Measurements from ENCODE around the gene GPT2. TPM values are rescaled to one million over a fixed set of nuclear protein-coding genes. Genes with fewer than 3 reads are reported as not detected.
A peak's percentile ranks its signal among the peaks of the same experiment; 100 is the strongest.

Gene GPT2
- total RNA-seq, 1 donor from 2014 or later, result 12.9 TPM

- peaks cover 3% of the 10 kb centered on the region for H3K36me3 Mint-ChIP-seq (ENCODE audit: low read depth)
- peak overlapping the region; percentile 31 for H3K27ac Mint-ChIP-seq
- no peak overlapping the region for H3K4me3 Mint-ChIP-seq (ENCODE audit: low read depth)
- intact Hi-C loops (cut with micrococcal nuclease), result no loop called here
- no peaks in the 10 kb centered on the region for H3K9me3 Mint-ChIP-seq
- DNase-seq (ENCODE audit: low spot score), result no peak
- H3K4me1 Mint-ChIP-seq (ENCODE audit: low read depth), result peaks cover 12% of the 10 kb centered on the region
- no peaks in the 10 kb centered on the region for H3K27me3 Mint-ChIP-seq (ENCODE audit: low read depth)
These were observed 23.1 kb downstream of the GPT2 start for GRCh38 chr16:46907061-46907774.

- intact Hi-C loops (cut with micrococcal nuclease), result loop anchor here (1.0 to 2.0 kb wide), 2 partner anchors 54 to 236 kb away; no protein-coding TSS in a partner anchor
- Mint-ChIP-seq H3K4me3 (ENCODE audit: low read depth) (no peak overlapping the region), H3K4me1 (ENCODE audit: low read depth) (peaks cover 12% of the 10 kb centered on the region), H3K36me3 (ENCODE audit: low read depth) (peaks cover 3% of the 10 kb centered on the region), H3K27ac (no peak overlapping the region), H3K27me3 (ENCODE audit: low read depth) (no peaks in the 10 kb centered on the region), H3K9me3 (no peaks in the 10 kb centered on the region)
- DNase-seq (ENCODE audit: low spot score), result peak; percentile 20
These were observed 24.6 kb downstream of the GPT2 start for GRCh38 chr16:46908540-46909372.

- Mint-ChIP-seq H3K9me3 (no peaks in the 10 kb centered on the region), H3K4me1 (ENCODE audit: low read depth) (peaks cover 12% of the 10 kb centered on the region), H3K27me3 (ENCODE audit: low read depth) (no peaks in the 10 kb centered on the region), H3K27ac (peak overlapping the region; percentile 26), H3K4me3 (ENCODE audit: low read depth) (no peak overlapping the region), H3K36me3 (ENCODE audit: low read depth) (peaks cover 12% of the 10 kb centered on the region)
- DNase-seq (ENCODE audit: low spot score), result no peak
- intact Hi-C loops (cut with micrococcal nuclease), result no loop called here
These were observed 26.9 kb downstream of the GPT2 start for GRCh38 chr16:46911038-46911437.

GRCh38 chr16:46911650-46912049, 27.5 kb downstream of the GPT2 start:
- Mint-ChIP-seq H3K4me1 (ENCODE audit: low read depth) (peaks cover 12% of the 10 kb centered on the region), H3K9me3 (no peaks in the 10 kb centered on the region), H3K27me3 (ENCODE audit: low read depth) (no peaks in the 10 kb centered on the region), H3K36me3 (ENCODE audit: low read depth) (peaks cover 12% of the 10 kb centered on the region), H3K4me3 (ENCODE audit: low read depth) (no peak overlapping the region), H3K27ac (no peak overlapping the region)
- intact Hi-C loops (cut with micrococcal nuclease), result no loop called here
- no peak for DNase-seq (ENCODE audit: low spot score)

- Mint-ChIP-seq H3K9me3 (no peaks in the 10 kb centered on the region), H3K36me3 (ENCODE audit: low read depth) (peaks cover 12% of the 10 kb centered on the region), H3K4me1 (ENCODE audit: low read depth) (peaks cover 6% of the 10 kb centered on the region), H3K4me3 (ENCODE audit: low read depth) (no peak overlapping the region), H3K27ac (no peak overlapping the region), H3K27me3 (ENCODE audit: low read depth) (no peaks in the 10 kb centered on the region)
- intact Hi-C loops (cut with micrococcal nuclease), result no loop called here
- no peak for DNase-seq (ENCODE audit: low spot score)
These were observed 30.5 kb downstream of the GPT2 start for GRCh38 chr16:46914556-46915201.

- Mint-ChIP-seq H3K36me3 (ENCODE audit: low read depth) (peaks cover 12% of the 10 kb centered on the region), H3K4me3 (ENCODE audit: low read depth) (no peak overlapping the region), H3K4me1 (ENCODE audit: low read depth) (peaks cover 6% of the 10 kb centered on the region), H3K9me3 (no peaks in the 10 kb centered on the region), H3K27ac (no peak overlapping the region), H3K27me3 (ENCODE audit: low read depth) (no peaks in the 10 kb centered on the region)
- DNase-seq (ENCODE audit: low spot score), result no peak
- intact Hi-C loops (cut with micrococcal nuclease), result no loop called here
These were observed 31.4 kb downstream of the GPT2 start for GRCh38 chr16:46915483-46916025.

GRCh38 chr16:46916980-46917379, 32.8 kb downstream of the GPT2 start:
- Mint-ChIP-seq H3K9me3 (no peaks in the 10 kb centered on the region), H3K4me1 (ENCODE audit: low read depth) (no peaks in the 10 kb centered on the region), H3K4me3 (ENCODE audit: low read depth) (no peak overlapping the region), H3K36me3 (ENCODE audit: low read depth) (peaks cover 9% of the 10 kb centered on the region), H3K27ac (no peak overlapping the region), H3K27me3 (ENCODE audit: low read depth) (no peaks in the 10 kb centered on the region)
- DNase-seq (ENCODE audit: low spot score), result no peak
- intact Hi-C loops (cut with micrococcal nuclease), result no loop called here

GRCh38 chr16:46918400-46918799, 34.2 kb downstream of the GPT2 start:
- Mint-ChIP-seq H3K36me3 (ENCODE audit: low read depth) (peaks cover 9% of the 10 kb centered on the region), H3K9me3 (no peaks in the 10 kb centered on the region), H3K4me1 (ENCODE audit: low read depth) (no peaks in the 10 kb centered on the region), H3K27me3 (ENCODE audit: low read depth) (no peaks in the 10 kb centered on the region), H3K27ac (no peak overlapping the region), H3K4me3 (ENCODE audit: low read depth) (no peak overlapping the region)
- no peak for DNase-seq (ENCODE audit: low spot score)
- intact Hi-C loops (cut with micrococcal nuclease), result no loop called here

- no peak overlapping the region for H3K27ac Mint-ChIP-seq
These were observed 35.0 kb downstream of the GPT2 start for GRCh38 chr16:46918905-46919792.

GRCh38 chr16:46920402-46921068, 36.4 kb downstream of the GPT2 start:
- H3K4me1 Mint-ChIP-seq (ENCODE audit: low read depth), result no peaks in the 10 kb centered on the region
- no peak for DNase-seq (ENCODE audit: low spot score)
- H3K27ac Mint-ChIP-seq, result no peak overlapping the region
- no peaks in the 10 kb centered on the region for H3K9me3 Mint-ChIP-seq
- intact Hi-C loops (cut with micrococcal nuclease), result no loop called here
- H3K36me3 Mint-ChIP-seq (ENCODE audit: low read depth), result peaks cover 6% of the 10 kb centered on the region
- H3K27me3 Mint-ChIP-seq (ENCODE audit: low read depth), result no peaks in the 10 kb centered on the region
- H3K4me3 Mint-ChIP-seq (ENCODE audit: low read depth), result no peak overlapping the region

More at GRCh38 chr16:46918905-46919792, 35.0 kb downstream of the GPT2 start:
- Mint-ChIP-seq H3K4me1 (ENCODE audit: low read depth) (no peaks in the 10 kb centered on the region), H3K36me3 (ENCODE audit: low read depth) (peaks cover 11% of the 10 kb centered on the region), H3K4me3 (ENCODE audit: low read depth) (no peak overlapping the region), H3K27me3 (ENCODE audit: low read depth) (no peaks in the 10 kb centered on the region), H3K9me3 (no peaks in the 10 kb centered on the region)
- intact Hi-C loops (cut with micrococcal nuclease), result no loop called here
- DNase-seq (ENCODE audit: low spot score), result no peak

- H3K4me1 Mint-ChIP-seq (ENCODE audit: low read depth), result no peaks in the 10 kb centered on the region
- intact Hi-C loops (cut with micrococcal nuclease), result no loop called here
- H3K27ac Mint-ChIP-seq, result no peak overlapping the region
- no peaks in the 10 kb centered on the region for H3K9me3 Mint-ChIP-seq
- no peak overlapping the region for H3K4me3 Mint-ChIP-seq (ENCODE audit: low read depth)
- no peaks in the 10 kb centered on the region for H3K27me3 Mint-ChIP-seq (ENCODE audit: low read depth)
- H3K36me3 Mint-ChIP-seq (ENCODE audit: low read depth), result peaks cover 4% of the 10 kb centered on the region
- DNase-seq (ENCODE audit: low spot score), result no peak
These were observed 38.1 kb downstream of the GPT2 start for GRCh38 chr16:46922239-46922638.
